Measurements from ENCODE around the gene CDC42BPG.

Gene CDC42BPG

DNA sequence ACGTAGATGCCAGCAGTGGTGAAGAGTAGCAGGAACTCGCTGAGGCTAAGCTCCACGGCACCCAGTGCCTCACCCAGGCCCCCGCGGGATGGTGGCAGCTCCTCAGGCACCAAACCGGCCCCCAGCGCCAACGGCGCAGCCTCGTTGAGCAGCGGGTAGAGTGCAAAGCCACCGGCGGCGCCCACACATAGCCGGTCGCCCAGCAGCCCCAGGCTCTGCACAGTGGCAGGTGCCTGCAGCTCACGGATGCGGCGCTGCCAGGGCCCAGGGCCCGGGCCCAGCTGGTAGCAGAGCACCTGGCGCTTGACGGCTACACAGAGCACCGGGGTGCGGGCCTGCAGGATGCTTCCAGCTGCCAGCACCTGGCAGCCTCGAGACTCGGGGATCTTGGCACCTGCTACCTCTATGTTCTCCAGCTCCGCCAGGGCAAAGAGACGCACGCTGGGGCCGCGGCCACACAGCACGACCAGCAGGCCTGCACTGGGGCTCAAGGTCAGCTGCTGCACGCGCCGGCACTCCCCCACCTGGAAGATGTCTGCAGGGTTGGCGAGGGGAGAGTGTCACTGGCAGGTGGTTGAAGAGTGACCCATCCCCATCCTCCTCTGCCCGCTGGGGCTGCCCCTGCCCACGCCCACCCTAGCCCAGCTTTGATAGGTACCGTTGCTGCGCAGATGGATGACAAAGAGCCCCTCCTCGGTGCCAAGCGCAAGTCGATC lies 14.8 kb downstream of the CDC42BPG start:
- Histone ChIP-seq H3K79me2 (ENCODE audit: insufficient read depth, low read depth) (no peaks in the 10 kb centered on the region), H3K4me2 (no peak overlapping the region), H2AFZ (ENCODE audit: low read depth) (no peak overlapping the region), H3K27me3 (ENCODE audit: insufficient read depth, low read depth) (peaks cover 1% of the 10 kb centered on the region; the same call in 1 of the 2 replicates), H3K27ac (no peak overlapping the region), H3K36me3 (ENCODE audit: insufficient read depth) (no peaks in the 10 kb centered on the region), H3K9ac (no peak overlapping the region), H3K4me1 (ENCODE audit: low read depth, poor library complexity, severe bottlenecking) (no peaks in the 10 kb centered on the region), H3K4me3 (IDR thresholded peaks at IDR 0.05; ENCODE audit: insufficient read depth, low read depth, low read length) (no peak overlapping the region), H4K20me1 (ENCODE audit: insufficient read depth) (no peaks in the 10 kb centered on the region)
- TF ChIP-seq, protein P1, sequence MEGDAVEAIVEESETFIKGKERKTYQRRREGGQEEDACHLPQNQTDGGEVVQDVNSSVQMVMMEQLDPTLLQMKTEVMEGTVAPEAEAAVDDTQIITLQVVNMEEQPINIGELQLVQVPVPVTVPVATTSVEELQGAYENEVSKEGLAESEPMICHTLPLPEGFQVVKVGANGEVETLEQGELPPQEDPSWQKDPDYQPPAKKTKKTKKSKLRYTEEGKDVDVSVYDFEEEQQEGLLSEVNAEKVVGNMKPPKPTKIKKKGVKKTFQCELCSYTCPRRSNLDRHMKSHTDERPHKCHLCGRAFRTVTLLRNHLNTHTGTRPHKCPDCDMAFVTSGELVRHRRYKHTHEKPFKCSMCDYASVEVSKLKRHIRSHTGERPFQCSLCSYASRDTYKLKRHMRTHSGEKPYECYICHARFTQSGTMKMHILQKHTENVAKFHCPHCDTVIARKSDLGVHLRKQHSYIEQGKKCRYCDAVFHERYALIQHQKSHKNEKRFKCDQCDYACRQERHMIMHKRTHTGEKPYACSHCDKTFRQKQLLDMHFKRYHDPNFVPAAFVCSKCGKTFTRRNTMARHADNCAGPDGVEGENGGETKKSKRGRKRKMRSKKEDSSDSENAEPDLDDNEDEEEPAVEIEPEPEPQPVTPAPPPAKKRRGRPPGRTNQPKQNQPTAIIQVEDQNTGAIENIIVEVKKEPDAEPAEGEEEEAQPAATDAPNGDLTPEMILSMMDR (conservative IDR thresholded peaks at IDR 0.05; ENCODE audit: low read depth, low read length) = no peak

DNA sequence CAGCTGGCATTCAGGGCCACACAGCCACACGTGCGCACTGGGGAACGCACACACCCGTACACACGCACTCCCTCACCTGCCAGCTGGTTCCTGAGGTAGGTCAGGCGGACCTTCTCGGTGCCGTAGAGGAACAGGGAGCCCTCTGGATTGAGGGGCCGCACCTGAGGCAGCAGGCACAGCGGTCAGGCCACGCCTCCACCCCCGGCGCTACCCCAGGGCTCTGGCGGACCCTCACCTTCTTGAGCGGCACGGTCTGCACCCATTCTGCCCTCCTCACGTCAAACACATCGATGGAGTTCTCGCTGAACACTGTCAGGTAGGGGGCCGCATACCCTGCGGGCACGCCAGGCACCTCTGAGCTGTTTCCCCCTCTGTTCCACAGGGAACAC lies 17.0 kb downstream of the CDC42BPG start:
- no peak overlapping the region for H3K9ac ChIP-seq
- no peak overlapping the region for H3K4me2 ChIP-seq
- H3K79me2 ChIP-seq (ENCODE audit: insufficient read depth, low read depth) = no peaks in the 10 kb centered on the region
- H3K4me3 ChIP-seq (IDR thresholded peaks at IDR 0.05; ENCODE audit: insufficient read depth, low read depth, low read length) = no peak overlapping the region
- no peak overlapping the region for H2AFZ ChIP-seq (ENCODE audit: low read depth)
- H3K27ac ChIP-seq = no peak overlapping the region
- H3K36me3 ChIP-seq (ENCODE audit: insufficient read depth) = no peaks in the 10 kb centered on the region
- peaks cover 11% of the 10 kb centered on the region for H3K27me3 ChIP-seq (ENCODE audit: insufficient read depth, low read depth)
- TF ChIP-seq, protein P1 (conservative IDR thresholded peaks at IDR 0.05; ENCODE audit: low read depth, low read length) = no peak
- no peaks in the 10 kb centered on the region for H4K20me1 ChIP-seq (ENCODE audit: insufficient read depth)
- H3K4me1 ChIP-seq (ENCODE audit: low read depth, poor library complexity, severe bottlenecking) = no peaks in the 10 kb centered on the region

DNA sequence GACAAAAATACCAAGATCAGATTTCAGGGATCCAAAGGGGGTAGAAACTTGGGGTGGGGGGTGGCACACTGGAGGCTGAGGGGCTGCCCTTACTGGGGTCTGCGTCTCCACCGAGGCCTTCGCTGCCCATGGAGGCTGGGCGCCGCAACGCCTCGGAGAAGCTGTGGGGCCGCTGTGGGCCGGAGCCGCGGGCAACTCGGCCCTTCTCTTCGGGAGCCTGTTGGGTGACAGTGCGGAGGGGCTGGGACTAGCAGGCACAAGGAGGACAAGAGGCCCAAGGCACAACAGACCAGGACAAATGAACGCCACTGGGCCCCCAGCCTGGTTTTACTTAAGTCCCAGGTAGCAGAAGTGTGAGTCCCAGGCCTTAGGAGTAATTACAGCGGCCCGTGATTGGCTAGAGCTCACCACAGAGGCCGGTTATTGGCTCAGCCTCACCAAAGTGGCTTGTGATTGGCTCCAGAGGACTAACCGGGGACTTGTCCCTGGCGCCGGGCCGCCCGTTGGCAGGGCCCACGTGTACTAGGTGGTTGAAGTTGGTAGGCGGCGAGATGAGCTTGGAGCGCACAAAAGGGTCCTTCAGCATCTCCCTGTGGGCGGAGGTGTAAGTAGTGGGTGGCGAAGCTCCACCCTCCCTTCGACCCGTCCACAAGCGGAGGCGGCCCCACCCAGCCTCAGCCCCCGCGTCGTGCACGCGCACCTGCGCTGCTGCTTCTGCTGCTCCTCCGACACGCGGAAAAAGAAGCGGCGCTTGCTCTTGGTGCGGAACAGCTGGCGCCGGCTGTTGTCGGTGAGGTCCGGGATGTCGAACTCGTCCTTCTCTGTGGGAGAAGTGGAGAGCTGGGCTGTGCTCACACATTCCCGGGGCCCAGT lies 17.6 kb downstream of the CDC42BPG start:
- H3K4me3 ChIP-seq (IDR thresholded peaks at IDR 0.05; ENCODE audit: insufficient read depth, low read depth, low read length) = no peak overlapping the region
- no peak overlapping the region for H2AFZ ChIP-seq (ENCODE audit: low read depth)
- H3K36me3 ChIP-seq (ENCODE audit: insufficient read depth) = no peaks in the 10 kb centered on the region
- H3K79me2 ChIP-seq (ENCODE audit: insufficient read depth, low read depth) = no peaks in the 10 kb centered on the region
- no peak overlapping the region for H3K9ac ChIP-seq
- no peaks in the 10 kb centered on the region for H3K4me1 ChIP-seq (ENCODE audit: low read depth, poor library complexity, severe bottlenecking)
- H3K27me3 ChIP-seq (ENCODE audit: insufficient read depth, low read depth) = peaks cover 11% of the 10 kb centered on the region
- H4K20me1 ChIP-seq (ENCODE audit: insufficient read depth) = no peaks in the 10 kb centered on the region
- H3K27ac ChIP-seq = no peak overlapping the region
- TF ChIP-seq, protein P1 (conservative IDR thresholded peaks at IDR 0.05; ENCODE audit: low read depth, low read length) = no peak
- H3K4me2 ChIP-seq = no peak overlapping the region

DNA sequence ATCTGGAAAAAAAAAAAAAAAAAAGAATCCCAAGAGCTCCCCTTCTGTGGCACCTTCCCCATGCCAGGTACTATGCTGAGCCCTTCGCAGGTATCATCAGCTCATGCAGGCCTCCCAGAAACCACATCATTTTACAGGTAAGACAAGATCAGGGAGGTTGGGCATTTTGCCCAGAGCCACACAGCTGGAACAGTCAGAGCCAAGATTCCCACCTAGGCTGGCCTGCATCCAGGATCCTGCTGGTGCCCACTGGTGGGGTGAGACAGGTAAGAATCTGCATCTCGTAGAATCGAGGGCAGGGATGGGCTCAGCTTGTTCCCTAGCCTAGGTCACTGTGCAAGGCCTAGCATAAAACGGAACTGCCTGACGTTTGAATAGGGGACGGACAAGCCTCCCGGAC lies 18.4 kb downstream of the CDC42BPG start:
- H3K4me3 ChIP-seq (IDR thresholded peaks at IDR 0.05; ENCODE audit: insufficient read depth, low read depth, low read length) = no peak overlapping the region
- H4K20me1 ChIP-seq (ENCODE audit: insufficient read depth) = no peaks in the 10 kb centered on the region
- H3K79me2 ChIP-seq (ENCODE audit: insufficient read depth, low read depth) = no peaks in the 10 kb centered on the region
- no peak overlapping the region for H3K27ac ChIP-seq
- no peak overlapping the region for H3K9ac ChIP-seq
- peaks cover 11% of the 10 kb centered on the region for H3K27me3 ChIP-seq (ENCODE audit: insufficient read depth, low read depth)
- H3K36me3 ChIP-seq (ENCODE audit: insufficient read depth) = no peaks in the 10 kb centered on the region
- H3K4me2 ChIP-seq = no peak overlapping the region
- no peak overlapping the region for H2AFZ ChIP-seq (ENCODE audit: low read depth)
- TF ChIP-seq, protein P1 (conservative IDR thresholded peaks at IDR 0.05; ENCODE audit: low read depth, low read length) = no peak
- H3K4me1 ChIP-seq (ENCODE audit: low read depth, poor library complexity, severe bottlenecking) = no peaks in the 10 kb centered on the region

Measured in KMS-11 (cell line).